Fibroblast of pulmonary artery (primary cell): ENCODE measurements around the gene BRCC3.
A peak's percentile ranks its signal among the peaks of the same experiment; 100 is the strongest.

Experiments
- DNase-seq: peaks from one replicate; pipeline ENCODE4 v3.0.0-alpha.2; 2010; ENCODE audit warnings: low read depth
- H3K4me3 ChIP-seq: replicated peaks from 2 replicates; pipeline ENCODE4 v1.5.1; 2011; ENCODE audit warnings: low read depth, mild to moderate bottlenecking, control low read depth, low read length, moderate library complexity
- CTCF ChIP-seq: IDR thresholded peaks from 2 replicates; pipeline ENCODE4 v1.5.1; 2011; ENCODE audit warnings: mild to moderate bottlenecking, control low read depth, low read length, inconsistent platforms; ENCODE audit errors: missing control alignments

The BRCC3 gene

GRCh38 chrX:155056877-155057792, 14.2 kb upstream of the BRCC3 start:
- no peak overlapping the region for H3K4me3 ChIP-seq
- peak; percentile 83 for DNase-seq
- peak; percentile 63 for TF ChIP-seq CTCF

- DNase-seq: no peak
- TF ChIP-seq CTCF: no peak
These were observed 9.5 kb upstream of the BRCC3 start for GRCh38 chrX:155061760-155062159.

GRCh38 chrX:155065035-155065734, 6.1 kb upstream of the BRCC3 start:
- H3K4me3 ChIP-seq: peak overlapping the region; percentile 38
- DNase-seq: peak; percentile 80
- TF ChIP-seq CTCF: no peak

More at GRCh38 chrX:155061760-155062159, 9.5 kb upstream of the BRCC3 start:
- no peak overlapping the region for H3K4me3 ChIP-seq

GRCh38 chrX:155068165-155068564, 3.1 kb upstream of the BRCC3 start:
- no peak for TF ChIP-seq CTCF
- peak; percentile 49 for DNase-seq
- H3K4me3 ChIP-seq: no peak overlapping the region

- no peak for DNase-seq
- H3K4me3 ChIP-seq: peak overlapping the region; percentile 68
- TF ChIP-seq CTCF: no peak
These were observed 1.9 kb upstream of the BRCC3 start for GRCh38 chrX:155069414-155069813.

GRCh38 chrX:155070038-155070437, 1.3 kb upstream of the BRCC3 start:
- TF ChIP-seq CTCF: no peak
- H3K4me3 ChIP-seq: peak overlapping the region; percentile 68
- DNase-seq: no peak
